Upper lobe of left lung (tissue), 4 donors: ENCODE data around the gene GAD1.

Source experiments
- CTCF ChIP-seq, 6 experiments: fragments of 450-650 bp in 4 of 6; fragments of 200-600 bp in 2 of 6; sonication (generic) in 2 of 6; IDR thresholded peaks; one replicate each; pipeline ENCODE4 v1.5.1; 2016 to 2019; ENCODE audit warnings: antibody characterized with exemption in 6 of 6
- POLR2AphosphoS5 ChIP-seq, 2 donors: sonication (generic); formaldehyde crosslinking; IDR thresholded peaks; one replicate each; pipeline ENCODE4 v1.5.1; 2017; ENCODE audit warnings: antibody characterized with exemption in 2 of 2

- TF ChIP-seq POLR2AphosphoS5 (IDR thresholded peaks at IDR 0.05) (no peak), CTCF (IDR thresholded peaks at IDR 0.05) (no peak)
These were observed 2.0 kb upstream of the GAD1 start for GRCh38 chr2:170814533-170815230.
